PC-3 (cell line): ENCODE results near the gene VWA2. TPM values are rescaled to one million over a fixed set of nuclear protein-coding genes. Genes with fewer than 3 reads are reported as not detected.

ENCODE experiments used
- ATAC-seq: fragments of 200-7000 bp; cut with Tn5 transposase; 2 replicates; pipeline ENCODE4 v1.9.1; 2020; ENCODE audit warnings: mild to moderate bottlenecking, moderate library complexity
- BruUV-seq: library from RNA; stranded (reverse); fragments of 400-500 nt; replicated peaks from 2 replicates; lab custom pipeline; 2021; lab: Mats Ljungman, UMichigan
- CTCF ChIA-PET: fragments of 300-600 bp; sonication (Branson Sonifier 250); formaldehyde crosslinking; loops from one replicate; lab custom pipeline; 2022; ENCODE audit warnings: antibody characterized with exemption; lab: Charles Lee
- POLR2A ChIA-PET: fragments of 300-600 bp; sonication (Branson Sonifier 250); formaldehyde crosslinking; loops from one replicate; lab custom pipeline; 2022; ENCODE audit warnings: antibody characterized with exemption; ENCODE audit not compliant: unreplicated experiment; lab: Charles Lee
- DNase-seq: peaks from one replicate; pipeline ENCODE4 v3.0.0-alpha.2; 2015
- H2AFZ ChIP-seq: fragments of 300-600 bp; sonication (generic); 2 replicates; pipeline ENCODE4 v1.6.0; 2016; ENCODE audit warnings: antibody characterized with exemption, low read length
- H3F3A ChIP-seq: fragments of 300-600 bp; sonication (generic); one replicate; pipeline ENCODE4 v1.6.0; 2017; ENCODE audit warnings: antibody characterized with exemption, low read length, control low read depth, mild to moderate bottlenecking; ENCODE audit not compliant: unreplicated experiment
- H3K27ac ChIP-seq: fragments of 300-600 bp; sonication (generic); 2 replicates; pipeline ENCODE4 v1.5.1; 2016; ENCODE audit warnings: mild to moderate bottlenecking, low read length
- H3K27me3 ChIP-seq: fragments of 300-600 bp; sonication (generic); 2 replicates; pipeline ENCODE4 v1.6.1; 2016; ENCODE audit warnings: low read length, mixed read lengths
- H3K36me3 ChIP-seq: fragments of 300-600 bp; sonication (generic); 2 replicates; pipeline ENCODE4 v1.6.1; 2016; ENCODE audit warnings: low read depth, mixed run types, low read length, mixed read lengths
- H3K4me1 ChIP-seq: fragments of 300-600 bp; sonication (generic); 2 replicates; pipeline ENCODE4 v1.5.1; 2016; ENCODE audit warnings: low read length; ENCODE audit not compliant: insufficient read depth
- H3K4me2 ChIP-seq: fragments of 300-600 bp; sonication (generic); 2 replicates; pipeline ENCODE4 v1.6.0; 2016; ENCODE audit warnings: low read length
- H3K4me3 ChIP-seq: fragments of 300-600 bp; sonication (generic); 2 replicates; pipeline ENCODE4 v1.5.1; 2016; ENCODE audit warnings: mild to moderate bottlenecking, low read length, mixed read lengths
- H3K79me2 ChIP-seq: fragments of 300-600 bp; sonication (generic); 2 replicates; pipeline ENCODE4 v1.6.1; 2017; ENCODE audit warnings: low read length, mixed read lengths
- H3K9ac ChIP-seq: fragments of 300-600 bp; sonication (generic); 2 replicates; pipeline ENCODE4 v1.6.0; 2016; ENCODE audit warnings: mild to moderate bottlenecking, low read length
- H3K9me2 ChIP-seq: fragments of 300-600 bp; sonication (generic); replicated peaks from 2 replicates; pipeline ENCODE4 v1.6.1; 2016; ENCODE audit warnings: mixed run types, low read length, mixed read lengths
- H3K9me3 ChIP-seq: fragments of 300-600 bp; sonication (generic); 2 replicates; pipeline ENCODE4 v1.6.1; 2016; ENCODE audit warnings: low read length, mixed read lengths
- H4K20me1 ChIP-seq: fragments of 300-600 bp; sonication (generic); 2 replicates; pipeline ENCODE4 v1.6.1; 2016; ENCODE audit warnings: low read length, mixed read lengths
- EZH2 ChIP-seq: fragments of 300-600 bp; sonication (generic); IDR thresholded peaks from one replicate; pipeline ENCODE4 v1.6.1; 2017; ENCODE audit warnings: antibody characterized with exemption, mild to moderate bottlenecking, low read length; ENCODE audit not compliant: unreplicated experiment
- EZH2phosphoT487 ChIP-seq: fragments of 300-600 bp; sonication (generic); IDR thresholded peaks from 2 replicates; pipeline ENCODE4 v1.6.1; 2018; ENCODE audit warnings: mild to moderate bottlenecking, antibody characterized with exemption, low read length, borderline replicate concordance
- intact Hi-C: fragments of 100-400 bp; cut with micrococcal nuclease; formaldehyde crosslinking; loops from 2 replicates; pipeline ENCODE4 v1.9.0; 2023
- total RNA-seq: library from RNA; depleted of rRNA; stranded (reverse); fragments of >200 nt; gene quantifications from 2 replicates; pipeline ENCODE4 v1.2.3, GENCODE V29; 2014
- TF ChIP-seq, protein P1 (sequence below): fragments of 300-600 bp; sonication (generic); conservative IDR thresholded peaks from 2 replicates; pipeline ENCODE4 v1.5.1; 2017; ENCODE audit warnings: antibody characterized with exemption, low read depth, mild to moderate bottlenecking, low read length

The VWA2 gene
- total RNA-seq, 1 experiment from 2014 or later, result not detected

GRCh38 chr10:114252092-114252491 is 13.0 kb downstream of the VWA2 start:
- no peaks in the 10 kb centered on the region for H3K79me2 ChIP-seq
- H3K9me3 ChIP-seq, result no peaks in the 10 kb centered on the region
- H3K36me3 ChIP-seq, result no peaks in the 10 kb centered on the region
- no peak for ATAC-seq
- no peaks in the 10 kb centered on the region for H4K20me1 ChIP-seq
- no peak overlapping the region for H3K4me2 ChIP-seq
- H2AFZ ChIP-seq, result no peak overlapping the region
- H3K4me1 ChIP-seq, result no peaks in the 10 kb centered on the region
- BruUV-seq, result no TSS peak
- no peaks in the 10 kb centered on the region for H3K9me2 ChIP-seq
- POLR2A ChIA-PET, result no interaction called here
- TF ChIP-seq EZH2 (no peak), EZH2phosphoT487 (no peak)
- TF ChIP-seq, protein P1, sequence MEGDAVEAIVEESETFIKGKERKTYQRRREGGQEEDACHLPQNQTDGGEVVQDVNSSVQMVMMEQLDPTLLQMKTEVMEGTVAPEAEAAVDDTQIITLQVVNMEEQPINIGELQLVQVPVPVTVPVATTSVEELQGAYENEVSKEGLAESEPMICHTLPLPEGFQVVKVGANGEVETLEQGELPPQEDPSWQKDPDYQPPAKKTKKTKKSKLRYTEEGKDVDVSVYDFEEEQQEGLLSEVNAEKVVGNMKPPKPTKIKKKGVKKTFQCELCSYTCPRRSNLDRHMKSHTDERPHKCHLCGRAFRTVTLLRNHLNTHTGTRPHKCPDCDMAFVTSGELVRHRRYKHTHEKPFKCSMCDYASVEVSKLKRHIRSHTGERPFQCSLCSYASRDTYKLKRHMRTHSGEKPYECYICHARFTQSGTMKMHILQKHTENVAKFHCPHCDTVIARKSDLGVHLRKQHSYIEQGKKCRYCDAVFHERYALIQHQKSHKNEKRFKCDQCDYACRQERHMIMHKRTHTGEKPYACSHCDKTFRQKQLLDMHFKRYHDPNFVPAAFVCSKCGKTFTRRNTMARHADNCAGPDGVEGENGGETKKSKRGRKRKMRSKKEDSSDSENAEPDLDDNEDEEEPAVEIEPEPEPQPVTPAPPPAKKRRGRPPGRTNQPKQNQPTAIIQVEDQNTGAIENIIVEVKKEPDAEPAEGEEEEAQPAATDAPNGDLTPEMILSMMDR, result no peak
- no peak overlapping the region for H3K9ac ChIP-seq
- intact Hi-C loops, result no loop called here
- H3K27me3 ChIP-seq, result no peaks in the 10 kb centered on the region
- DNase-seq, result no peak
- no peak overlapping the region for H3K4me3 ChIP-seq
- H3K27ac ChIP-seq, result no peak overlapping the region
- CTCF ChIA-PET, result no interaction called here
- no peaks in the 10 kb centered on the region for H3F3A ChIP-seq

GRCh38 chr10:114252883-114253282 is 13.8 kb downstream of the VWA2 start:
- H3K36me3 ChIP-seq, result no peaks in the 10 kb centered on the region
- no peaks in the 10 kb centered on the region for H3K79me2 ChIP-seq
- TF ChIP-seq, protein P1, result no peak
- TF ChIP-seq EZH2phosphoT487, result no peak
- no TSS peak for BruUV-seq
- H3K9ac ChIP-seq, result no peak overlapping the region
- POLR2A ChIA-PET, result no interaction called here
- no peak overlapping the region for H2AFZ ChIP-seq
- no peaks in the 10 kb centered on the region for H3K9me3 ChIP-seq
- no peak overlapping the region for H3K4me2 ChIP-seq
- no peaks in the 10 kb centered on the region for H3K27me3 ChIP-seq
- intact Hi-C loops, result no loop called here
- DNase-seq (no peak), ATAC-seq (no peak)
- no peak overlapping the region for H3K4me3 ChIP-seq
- CTCF ChIA-PET, result no interaction called here
- no peaks in the 10 kb centered on the region for H3K9me2 ChIP-seq
- no peaks in the 10 kb centered on the region for H3K4me1 ChIP-seq
- H4K20me1 ChIP-seq, result no peaks in the 10 kb centered on the region
- H3K27ac ChIP-seq, result no peak overlapping the region
- H3F3A ChIP-seq, result no peaks in the 10 kb centered on the region

DNA sequence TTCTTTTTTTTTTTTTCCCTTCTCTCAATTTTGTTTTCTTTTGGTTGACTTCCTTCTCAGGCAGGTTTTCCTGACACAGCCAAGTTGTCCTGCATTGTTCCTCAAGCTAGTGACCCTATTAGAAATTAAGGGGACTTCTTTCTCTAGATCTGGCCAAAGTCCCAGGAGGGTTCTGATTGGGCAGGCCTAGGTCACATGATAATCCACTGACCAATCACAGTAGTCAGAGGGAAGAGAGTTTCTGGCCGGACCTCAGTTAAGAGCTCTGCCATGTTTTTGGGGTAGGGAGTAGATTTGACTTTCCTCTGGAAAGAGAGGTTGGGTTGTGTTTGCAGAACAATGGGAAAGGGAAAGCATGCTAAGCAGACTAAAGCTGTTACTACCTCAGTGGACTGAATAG is 16.2 kb downstream of the VWA2 start:
- Histone ChIP-seq H3K36me3 (no peaks in the 10 kb centered on the region), H3K9me2 (no peaks in the 10 kb centered on the region), H3K4me2 (no peak overlapping the region), H3K79me2 (no peaks in the 10 kb centered on the region), H3K4me1 (no peaks in the 10 kb centered on the region), H3K27me3 (no peaks in the 10 kb centered on the region), H2AFZ (no peak overlapping the region), H3K9ac (no peak overlapping the region), H3K4me3 (no peak overlapping the region), H3K27ac (no peak overlapping the region), H4K20me1 (no peaks in the 10 kb centered on the region), H3F3A (no peaks in the 10 kb centered on the region), H3K9me3 (no peaks in the 10 kb centered on the region)
- CTCF ChIA-PET, result no interaction called here
- no peak for DNase-seq
- no TSS peak for BruUV-seq
- POLR2A ChIA-PET, result interaction anchor here (0.5 kb wide), 1 partner anchor 92 kb away, joined by 4 read pairs; no protein-coding TSS in a partner anchor
- intact Hi-C loops, result no loop called here
- TF ChIP-seq, protein P1, result no peak
- TF ChIP-seq EZH2 (no peak), EZH2phosphoT487 (no peak)
- no peak for ATAC-seq
